Vein endothelial cell (primary cell): ENCODE results near the gene C1D. TPM values are rescaled to one million over a fixed set of nuclear protein-coding genes. Genes with fewer than 3 reads are reported as not detected.

Experiments used
- total RNA-seq: library from RNA; depleted of rRNA; stranded (reverse); fragments of >200 nt; gene quantifications from 2 replicates; pipeline ENCODE4 v1.2.3, GENCODE V29; 2012

Gene C1D, protein sequence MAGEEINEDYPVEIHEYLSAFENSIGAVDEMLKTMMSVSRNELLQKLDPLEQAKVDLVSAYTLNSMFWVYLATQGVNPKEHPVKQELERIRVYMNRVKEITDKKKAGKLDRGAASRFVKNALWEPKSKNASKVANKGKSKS
- 20.3 and 35.1 TPM in 2 replicates for total RNA-seq

DNA sequence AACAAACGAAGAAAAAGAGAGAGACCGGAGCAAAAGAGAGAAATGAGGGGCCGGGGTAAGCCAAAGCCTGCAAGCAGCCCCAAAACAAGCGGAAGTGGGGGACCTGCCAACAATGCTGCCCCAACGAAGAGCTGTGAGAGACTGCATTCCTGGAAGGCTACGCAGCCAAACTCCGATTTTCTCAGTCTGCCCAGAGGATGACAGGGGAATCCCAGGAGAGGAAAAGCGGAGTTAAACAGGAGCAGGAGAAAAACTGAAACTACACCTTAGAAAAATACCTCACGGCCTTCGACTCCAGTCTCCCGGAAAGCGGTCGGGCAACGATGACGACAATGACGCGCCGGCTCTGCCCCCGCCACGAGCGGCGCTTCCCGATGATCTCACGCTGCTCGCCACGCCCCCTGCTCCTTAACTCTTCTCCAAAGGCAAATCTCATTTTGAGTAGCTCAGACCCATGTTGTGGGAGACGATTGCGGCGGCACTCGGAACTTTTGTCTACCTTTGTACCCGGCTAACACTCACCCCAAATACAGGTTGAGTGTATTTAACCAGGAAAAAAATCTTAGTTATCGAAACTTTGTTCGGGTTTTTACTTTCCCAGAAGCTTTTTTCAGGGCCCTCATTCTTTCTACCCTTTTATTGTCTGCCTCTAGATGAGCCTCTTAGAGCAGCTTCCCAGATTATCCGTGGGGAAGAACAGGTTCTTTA lies at the start of gene C1D:
Gene C1D (minus strand): TSS at position 325 of the 708 bp plus-strand sequence. CDS start 15,694 bp downstream, outside the sequence.

Other genes with a start within 250 kb of the C1D start
- gene PNO1, start 94.9 kb upstream of the C1D start, total RNA-seq = 17.0 and 23.2 TPM in 2 replicates
- gene PPP3R1, start 189.5 kb upstream of the C1D start, total RNA-seq = 27.1 and 35.8 TPM in 2 replicates